ENCODE measurements around the gene TRAPPC10.

DNA sequence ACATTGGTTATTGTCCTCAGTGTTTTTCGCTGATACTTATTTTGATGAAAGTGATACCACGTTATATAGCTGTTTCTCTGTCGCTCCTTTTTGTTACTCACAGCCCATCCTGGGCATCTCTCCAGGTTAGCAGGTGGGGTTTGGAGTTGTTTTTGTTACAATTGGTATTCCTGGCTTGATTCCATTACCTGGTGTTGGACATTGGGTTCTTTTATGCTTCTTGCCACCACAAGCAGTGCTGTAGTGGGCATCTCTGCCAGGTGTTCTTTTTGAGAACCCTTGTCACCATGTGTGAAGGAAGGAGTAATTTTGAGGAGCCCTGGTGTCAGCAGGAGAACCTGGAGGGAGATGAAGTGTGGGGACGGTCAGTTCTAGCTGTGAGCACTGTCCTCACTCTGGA, 47.6 kb downstream of the TRAPPC10 start:
- TF ChIP-seq, protein P1, sequence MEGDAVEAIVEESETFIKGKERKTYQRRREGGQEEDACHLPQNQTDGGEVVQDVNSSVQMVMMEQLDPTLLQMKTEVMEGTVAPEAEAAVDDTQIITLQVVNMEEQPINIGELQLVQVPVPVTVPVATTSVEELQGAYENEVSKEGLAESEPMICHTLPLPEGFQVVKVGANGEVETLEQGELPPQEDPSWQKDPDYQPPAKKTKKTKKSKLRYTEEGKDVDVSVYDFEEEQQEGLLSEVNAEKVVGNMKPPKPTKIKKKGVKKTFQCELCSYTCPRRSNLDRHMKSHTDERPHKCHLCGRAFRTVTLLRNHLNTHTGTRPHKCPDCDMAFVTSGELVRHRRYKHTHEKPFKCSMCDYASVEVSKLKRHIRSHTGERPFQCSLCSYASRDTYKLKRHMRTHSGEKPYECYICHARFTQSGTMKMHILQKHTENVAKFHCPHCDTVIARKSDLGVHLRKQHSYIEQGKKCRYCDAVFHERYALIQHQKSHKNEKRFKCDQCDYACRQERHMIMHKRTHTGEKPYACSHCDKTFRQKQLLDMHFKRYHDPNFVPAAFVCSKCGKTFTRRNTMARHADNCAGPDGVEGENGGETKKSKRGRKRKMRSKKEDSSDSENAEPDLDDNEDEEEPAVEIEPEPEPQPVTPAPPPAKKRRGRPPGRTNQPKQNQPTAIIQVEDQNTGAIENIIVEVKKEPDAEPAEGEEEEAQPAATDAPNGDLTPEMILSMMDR (IDR thresholded peaks at IDR 0.05), result no peak
- TF ChIP-seq EP300 (IDR thresholded peaks at IDR 0.05) (no peak), POLR2AphosphoS5 (IDR thresholded peaks at IDR 0.05) (no peak)
